Measurements from ENCODE around the gene ONECUT1.

DNA sequence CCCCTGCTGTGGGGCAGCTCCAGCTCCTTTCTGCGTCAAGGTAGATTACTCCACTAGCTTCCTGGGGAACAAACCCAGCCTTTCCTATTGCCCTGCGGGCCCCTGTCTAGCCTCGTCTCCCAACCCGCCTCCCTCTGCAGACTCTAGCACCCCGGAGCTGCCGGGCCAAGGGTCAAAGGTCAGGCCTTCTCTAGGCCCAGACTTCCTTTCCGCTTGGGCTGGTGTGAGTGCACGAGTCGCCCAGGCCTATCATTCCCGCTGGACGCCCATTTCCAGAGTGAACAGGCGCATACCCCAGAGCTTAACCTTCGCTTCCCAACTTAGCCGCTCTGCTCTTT, 11.6 kb upstream of the ONECUT1 start:
- TF ChIP-seq, protein P1, sequence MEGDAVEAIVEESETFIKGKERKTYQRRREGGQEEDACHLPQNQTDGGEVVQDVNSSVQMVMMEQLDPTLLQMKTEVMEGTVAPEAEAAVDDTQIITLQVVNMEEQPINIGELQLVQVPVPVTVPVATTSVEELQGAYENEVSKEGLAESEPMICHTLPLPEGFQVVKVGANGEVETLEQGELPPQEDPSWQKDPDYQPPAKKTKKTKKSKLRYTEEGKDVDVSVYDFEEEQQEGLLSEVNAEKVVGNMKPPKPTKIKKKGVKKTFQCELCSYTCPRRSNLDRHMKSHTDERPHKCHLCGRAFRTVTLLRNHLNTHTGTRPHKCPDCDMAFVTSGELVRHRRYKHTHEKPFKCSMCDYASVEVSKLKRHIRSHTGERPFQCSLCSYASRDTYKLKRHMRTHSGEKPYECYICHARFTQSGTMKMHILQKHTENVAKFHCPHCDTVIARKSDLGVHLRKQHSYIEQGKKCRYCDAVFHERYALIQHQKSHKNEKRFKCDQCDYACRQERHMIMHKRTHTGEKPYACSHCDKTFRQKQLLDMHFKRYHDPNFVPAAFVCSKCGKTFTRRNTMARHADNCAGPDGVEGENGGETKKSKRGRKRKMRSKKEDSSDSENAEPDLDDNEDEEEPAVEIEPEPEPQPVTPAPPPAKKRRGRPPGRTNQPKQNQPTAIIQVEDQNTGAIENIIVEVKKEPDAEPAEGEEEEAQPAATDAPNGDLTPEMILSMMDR (conservative IDR thresholded peaks at IDR 0.05): no peak
- TF ChIP-seq EZH2 (IDR thresholded peaks at IDR 0.05; ENCODE audit: low read depth): no peak
